Right lobe of liver (tissue), 6 donors: ENCODE data around the gene ESYT2. TPM values are rescaled to one million over a fixed set of nuclear protein-coding genes. Genes with fewer than 3 reads are reported as not detected.
"Not testable (repeated sequence)": the region's sequence is repeated elsewhere in the genome, so short reads cannot be mapped to it uniquely, and the experiment has no call there.

ENCODE experiments used
- ATAC-seq, 4 donors: fragments of 200-7000 bp; cut with Tn5 transposase; one replicate each; pipeline ENCODE4 v1.9.1; 2020; ENCODE audit warnings: mild to moderate bottlenecking in 4 of 4, moderate library complexity in 4 of 4
- DNase-seq, 3 donors: peaks; one replicate each; pipeline ENCODE4 v3.0.0-alpha.2; 2020
- H3K27ac ChIP-seq, 3 donors: fragments of 200-600 bp; one replicate each; pipeline ENCODE4 v1.8.0; 2022
- H3K27me3 ChIP-seq, 2 donors: fragments of 200-600 bp; one replicate each; pipeline ENCODE4 v1.8.0; 2022
- H3K36me3 ChIP-seq, 4 donors: fragments of 200-600 bp; sonication (generic) in 1 of 4; one replicate each; pipeline versions ENCODE4 v1.5.1 to v1.8.0; 2017 to 2022; ENCODE audit warnings: control low read depth in 1 of 4
- H3K4me1 ChIP-seq, 4 donors: fragments of 200-600 bp; sonication (generic) in 1 of 4; one replicate each; pipeline versions ENCODE4 v1.5.1 to v1.8.0; 2017 to 2022; ENCODE audit warnings: control low read depth in 1 of 4
- H3K4me3 ChIP-seq, 3 donors: fragments of 200-600 bp; one replicate each; pipeline ENCODE4 v1.8.0; 2022
- H3K9me3 ChIP-seq, 4 donors: fragments of 200-600 bp; sonication (generic) in 1 of 4; one replicate each; pipeline versions ENCODE4 v1.5.1 to v1.8.0; 2017 to 2022; ENCODE audit warnings: control low read depth in 1 of 4
- CTCF ChIP-seq, 4 donors: fragments of 200-600 bp in 3 of 4; fragments of 450-650 bp in 1 of 4; IDR thresholded peaks; one replicate each; pipeline versions ENCODE4 v1.5.1 to v1.8.0; 2016 to 2022; ENCODE audit warnings: antibody characterized with exemption in 4 of 4, mild to moderate bottlenecking in 2 of 4
- POLR2A ChIP-seq: fragments of 450-650 bp; IDR thresholded peaks from one replicate; pipeline ENCODE4 v1.6.1; 2017; ENCODE audit warnings: antibody characterized with exemption, mild to moderate bottlenecking
- WGBS: methylation state at CpG from one replicate; pipeline ENCODE4 v1.1.6; 2018; ENCODE audit warnings: low coverage, low lambda C conversion rate; ENCODE audit not compliant: insufficient coverage; ENCODE audit errors: missing lambda C conversion rate; 5-methylcytosine and 5-hydroxymethylcytosine counted together
- intact Hi-C, 2 donors: fragments of 100-400 bp; cut with DNase I; formaldehyde crosslinking; loops; one replicate each; pipeline versions ENCODE4 v1.11.2 to v1.14.1; 2022
- total RNA-seq, 6 experiments: library from RNA; depleted of rRNA in 2 of 6; stranded (reverse); fragments of >200 nt in 2 of 6; fragmentation: NEBNext Ultra II Directional in 3 of 6; extraction: Animal tissue kit (Norgen Biotek cat#: 25700) in 3 of 6; gene quantifications; one replicate each; pipeline versions ENCODE4 v1.1.0 to v1.2.4, GENCODE V29; 2016 to 2023
- donor health status: DM: no; HTN: yes; CAD: no.
- donor health status: DM: no; HTN: no; CAD: no.
- donor health status: DM: no; HTN: no; CAD: no.
- donor health status: DM: no; HTN: yes; CAD: no.
- donor health status: DM: no; HTN: yes; CAD: no.

The ESYT2 gene
- total RNA-seq, 6 experiments from 2014 or later: 19.7 to 28.7 (median 24.2) TPM

- Histone ChIP-seq H3K36me3 (no peaks in the 10 kb centered on the region), H3K27me3 (no peaks in the 10 kb centered on the region), H3K27ac (no peak overlapping the region), H3K4me3 (no peak overlapping the region), H3K4me1 (no peaks in the 10 kb centered on the region), H3K9me3 (no peaks in the 10 kb centered on the region)
- 55% methylated on average over 4 of the region's 8 CpGs for WGBS
- DNase-seq: no peak
- intact Hi-C loops: no loop called here
- no peak for ATAC-seq
- no peak for TF ChIP-seq CTCF (IDR thresholded peaks at IDR 0.05)
- no peak for TF ChIP-seq POLR2A
Observed at GRCh38 chr7:158840604-158841003, 11.3 kb upstream of the ESYT2 start.

GRCh38 chr7:158839177-158839576 is 9.9 kb upstream of the ESYT2 start:
- intact Hi-C loops, ATAC-seq, H3K36me3 ChIP-seq, H3K27ac ChIP-seq, H3K4me1 ChIP-seq, H3K4me3 ChIP-seq, H3K9me3 ChIP-seq, DNase-seq, H3K27me3 ChIP-seq: not testable (repeated sequence)
- WGBS: 76% methylated on average over 7 of the region's 8 CpGs

DNA sequence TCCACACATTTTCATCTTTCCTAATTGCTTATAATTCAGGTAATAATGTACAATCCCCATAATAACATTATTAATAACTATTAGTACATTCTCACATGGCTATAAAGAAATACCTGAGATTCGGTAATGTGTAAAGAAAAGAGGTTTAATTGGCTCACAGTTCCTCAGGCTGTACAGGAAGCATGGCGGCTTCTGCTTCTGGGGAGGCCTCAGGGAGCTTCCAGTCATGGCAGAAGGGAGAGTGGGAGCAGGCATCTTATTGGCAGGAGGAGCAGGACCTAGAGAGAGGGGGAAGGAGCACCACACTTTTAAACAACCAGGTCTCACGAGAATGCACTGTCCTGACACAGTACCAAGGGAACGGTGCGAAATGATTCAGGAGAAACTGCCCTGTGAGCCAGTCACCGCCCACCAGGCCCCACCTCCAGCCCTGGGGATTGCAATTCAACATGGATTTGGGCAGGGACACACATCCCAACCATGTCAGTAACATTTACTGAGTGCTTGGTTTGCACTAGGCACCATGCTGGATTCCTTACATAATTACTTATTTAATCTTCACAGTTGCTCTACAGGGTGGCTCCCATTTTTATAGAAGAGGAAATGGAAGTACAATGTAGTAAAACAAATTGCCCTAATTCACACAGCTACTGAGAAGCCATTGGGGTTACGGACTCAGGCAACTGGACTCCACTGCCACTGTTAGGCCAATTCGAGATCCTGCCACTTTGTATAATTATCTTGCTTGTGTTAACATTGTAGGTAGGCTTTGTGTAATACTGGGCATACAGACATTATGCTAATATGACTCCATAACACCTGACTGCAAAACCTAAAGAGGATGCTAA is 8.7 kb upstream of the ESYT2 start:
- Histone ChIP-seq H3K36me3 (no peaks in the 10 kb centered on the region), H3K27me3 (no peaks in the 10 kb centered on the region), H3K9me3 (no peaks in the 10 kb centered on the region), H3K27ac (no peak overlapping the region), H3K4me3 (no peak overlapping the region), H3K4me1 (no peaks in the 10 kb centered on the region)
- WGBS: 84% methylated on average over 8 of the region's 8 CpGs
- DNase-seq: no peak
- intact Hi-C loops: no loop called here
- TF ChIP-seq CTCF (IDR thresholded peaks at IDR 0.05): no peak
- no peak for TF ChIP-seq POLR2A
- ATAC-seq: no peak

- no peak for TF ChIP-seq POLR2A
- TF ChIP-seq CTCF (IDR thresholded peaks at IDR 0.05): no peak
- ATAC-seq (no peak), DNase-seq (no peak)
- Histone ChIP-seq H3K27me3 (no peaks in the 10 kb centered on the region), H3K27ac (no peak overlapping the region), H3K9me3 (no peaks in the 10 kb centered on the region), H3K4me1 (no peaks in the 10 kb centered on the region), H3K4me3 (no peak overlapping the region), H3K36me3 (no peaks in the 10 kb centered on the region)
- intact Hi-C loops: no loop called here
- WGBS: 65% methylated on average over 7 of the region's 8 CpGs
Observed at GRCh38 chr7:158836692-158837091, 7.4 kb upstream of the ESYT2 start.

GRCh38 chr7:158834878-158835784 is 5.8 kb upstream of the ESYT2 start:
- Histone ChIP-seq H3K36me3 (no peaks in the 10 kb centered on the region), H3K27me3 (no peaks in the 10 kb centered on the region), H3K4me3 (no peak overlapping the region), H3K9me3 (no peaks in the 10 kb centered on the region), H3K27ac (no peak overlapping the region), H3K4me1 (no peaks in the 10 kb centered on the region)
- WGBS: 68% methylated on average over 19 of the region's 21 CpGs
- ATAC-seq: no peak
- intact Hi-C loops: no loop called here
- DNase-seq: no peak
- TF ChIP-seq CTCF (IDR thresholded peaks at IDR 0.05) (no peak), POLR2A (no peak)
